ENCODE results near the gene ARHGAP26. TPM values are rescaled to one million over a fixed set of nuclear protein-coding genes. Genes with fewer than 3 reads are reported as not detected.

ARHGAP26 gene
- total RNA-seq, 1 donor from 2014 or later: 8.6 TPM

DNA sequence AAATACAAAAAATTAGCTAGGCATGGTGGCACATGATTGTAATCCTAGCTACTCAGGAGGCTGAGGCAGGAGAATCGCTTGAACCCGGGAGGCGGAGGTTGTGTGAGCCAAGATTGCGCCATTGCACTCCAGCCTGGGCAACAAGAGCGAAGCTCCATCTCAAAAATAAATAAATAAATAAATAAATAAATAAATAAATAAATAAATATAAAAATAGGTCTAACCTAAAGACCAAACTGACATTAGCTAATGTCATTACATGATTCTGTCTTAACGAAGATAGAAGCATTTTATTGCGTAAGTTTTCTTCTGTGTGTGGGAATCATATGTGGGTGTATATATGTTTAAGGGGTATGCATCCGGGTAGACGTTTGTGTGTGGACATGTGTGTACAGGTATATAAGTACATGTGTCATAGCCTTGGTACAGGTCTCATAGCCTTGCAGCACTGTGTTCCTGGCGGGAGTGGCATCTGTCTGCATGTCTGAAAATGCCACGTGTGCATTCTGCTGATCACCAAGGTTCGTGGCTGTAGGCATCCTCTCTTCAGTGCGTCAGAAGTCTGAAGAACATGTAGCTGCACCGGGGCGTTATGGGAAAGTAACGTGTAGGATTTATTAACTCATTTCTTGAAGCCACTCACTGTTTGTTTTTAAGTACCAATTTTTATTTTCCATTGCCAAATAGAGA is 335.2 kb downstream of the ARHGAP26 start:
- Histone ChIP-seq H3K36me3 (ENCODE audit: control insufficient read depth, insufficient read depth, low read length) (no peaks in the 10 kb centered on the region), H3K27me3 (ENCODE audit: control insufficient read depth, insufficient read depth, low read length) (no peaks in the 10 kb centered on the region), H3K4me3 (ENCODE audit: low read depth, low read length) (no peak overlapping the region)
- TF ChIP-seq, protein P1, sequence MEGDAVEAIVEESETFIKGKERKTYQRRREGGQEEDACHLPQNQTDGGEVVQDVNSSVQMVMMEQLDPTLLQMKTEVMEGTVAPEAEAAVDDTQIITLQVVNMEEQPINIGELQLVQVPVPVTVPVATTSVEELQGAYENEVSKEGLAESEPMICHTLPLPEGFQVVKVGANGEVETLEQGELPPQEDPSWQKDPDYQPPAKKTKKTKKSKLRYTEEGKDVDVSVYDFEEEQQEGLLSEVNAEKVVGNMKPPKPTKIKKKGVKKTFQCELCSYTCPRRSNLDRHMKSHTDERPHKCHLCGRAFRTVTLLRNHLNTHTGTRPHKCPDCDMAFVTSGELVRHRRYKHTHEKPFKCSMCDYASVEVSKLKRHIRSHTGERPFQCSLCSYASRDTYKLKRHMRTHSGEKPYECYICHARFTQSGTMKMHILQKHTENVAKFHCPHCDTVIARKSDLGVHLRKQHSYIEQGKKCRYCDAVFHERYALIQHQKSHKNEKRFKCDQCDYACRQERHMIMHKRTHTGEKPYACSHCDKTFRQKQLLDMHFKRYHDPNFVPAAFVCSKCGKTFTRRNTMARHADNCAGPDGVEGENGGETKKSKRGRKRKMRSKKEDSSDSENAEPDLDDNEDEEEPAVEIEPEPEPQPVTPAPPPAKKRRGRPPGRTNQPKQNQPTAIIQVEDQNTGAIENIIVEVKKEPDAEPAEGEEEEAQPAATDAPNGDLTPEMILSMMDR (IDR thresholded peaks at IDR 0.05; ENCODE audit: insufficient read depth, low read length, poor library complexity, severe bottlenecking): no peak
- DNase-seq (ENCODE audit: low read depth): no peak

DNA sequence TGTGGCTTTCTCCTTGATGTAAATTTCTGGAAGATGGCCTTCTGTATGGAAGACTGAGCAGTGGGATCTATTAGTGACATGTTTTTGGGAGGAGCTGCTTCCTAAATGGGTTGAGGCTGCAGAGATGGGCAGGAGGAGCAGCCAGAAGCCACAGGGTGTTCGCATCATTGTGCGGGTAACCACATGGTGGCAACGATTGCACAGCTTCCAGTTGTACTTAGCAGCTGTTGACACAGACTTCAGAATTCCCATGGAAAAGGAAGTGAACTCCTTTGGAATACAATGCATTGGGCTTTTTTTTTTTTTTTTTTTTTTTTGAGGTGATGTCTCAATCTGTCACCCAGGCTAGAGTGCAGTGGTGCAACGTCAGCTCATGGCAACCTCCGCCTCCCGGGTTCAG is 336.0 kb downstream of the ARHGAP26 start:
- H3K27me3 ChIP-seq (ENCODE audit: control insufficient read depth, insufficient read depth, low read length): no peaks in the 10 kb centered on the region
- H3K4me3 ChIP-seq (ENCODE audit: low read depth, low read length): no peak overlapping the region
- peak; percentile 25 for DNase-seq (ENCODE audit: low read depth)
- no peaks in the 10 kb centered on the region for H3K36me3 ChIP-seq (ENCODE audit: control insufficient read depth, insufficient read depth, low read length)
- TF ChIP-seq, protein P1 (IDR thresholded peaks at IDR 0.05; ENCODE audit: insufficient read depth, low read length, poor library complexity, severe bottlenecking): peak; percentile 38

DNA sequence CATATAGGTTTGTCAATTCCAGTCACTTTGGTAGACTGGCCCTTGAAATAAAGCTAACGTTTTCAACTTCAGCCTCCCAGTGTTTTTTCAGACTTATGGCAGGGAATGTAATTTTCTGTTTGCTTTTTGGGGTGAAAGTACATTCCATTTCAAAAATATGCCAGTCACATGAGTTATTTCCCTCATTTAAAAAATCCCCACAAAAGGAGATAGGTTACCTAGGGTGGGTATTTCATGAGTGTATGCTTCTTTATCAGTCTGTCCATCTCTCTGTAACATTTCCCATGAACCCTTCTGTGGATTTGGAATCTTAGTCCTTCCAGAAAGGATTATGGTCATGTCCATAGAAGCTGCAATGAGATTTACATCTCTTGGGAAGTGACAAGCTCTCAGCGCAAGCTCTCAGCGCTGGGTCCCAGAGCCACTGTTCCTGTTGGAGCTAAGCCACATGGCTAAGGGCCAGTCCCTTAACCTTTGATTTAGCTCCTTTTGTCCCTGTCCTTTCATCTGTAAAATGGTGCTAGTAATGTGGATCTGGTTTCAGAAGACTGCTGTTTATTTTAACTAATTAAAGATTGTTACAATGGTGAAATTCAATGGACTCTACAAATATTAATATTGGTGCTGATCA is 338.4 kb downstream of the ARHGAP26 start:
- Histone ChIP-seq H3K36me3 (ENCODE audit: control insufficient read depth, insufficient read depth, low read length) (no peaks in the 10 kb centered on the region), H3K27me3 (ENCODE audit: control insufficient read depth, insufficient read depth, low read length) (no peaks in the 10 kb centered on the region), H3K4me3 (ENCODE audit: low read depth, low read length) (no peak overlapping the region)
- TF ChIP-seq, protein P1 (IDR thresholded peaks at IDR 0.05; ENCODE audit: insufficient read depth, low read length, poor library complexity, severe bottlenecking): no peak
- no peak for DNase-seq (ENCODE audit: low read depth)

DNA sequence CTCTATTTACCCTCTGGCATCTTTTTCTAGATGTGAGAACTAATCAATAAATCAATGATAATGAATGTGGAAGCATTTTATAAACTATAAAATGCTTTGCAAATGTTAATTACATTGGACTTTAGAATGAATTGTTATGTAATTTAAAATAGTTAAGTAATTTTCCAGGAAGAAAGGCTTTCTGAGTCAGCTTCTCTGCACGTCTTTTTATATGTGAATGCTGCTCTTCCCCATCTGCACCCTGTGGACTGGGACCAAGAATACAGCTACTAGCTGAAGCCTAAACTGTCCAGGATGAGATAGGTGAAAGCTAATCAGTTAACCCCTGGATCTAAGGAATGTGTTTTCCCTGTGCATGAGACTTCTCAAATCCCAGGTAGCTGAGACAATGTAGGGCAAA is 340.4 kb downstream of the ARHGAP26 start:
- Histone ChIP-seq H3K27me3 (ENCODE audit: control insufficient read depth, insufficient read depth, low read length) (no peaks in the 10 kb centered on the region), H3K36me3 (ENCODE audit: control insufficient read depth, insufficient read depth, low read length) (no peaks in the 10 kb centered on the region), H3K4me3 (ENCODE audit: low read depth, low read length) (no peak overlapping the region)
- TF ChIP-seq, protein P1 (IDR thresholded peaks at IDR 0.05; ENCODE audit: insufficient read depth, low read length, poor library complexity, severe bottlenecking): no peak
- no peak for DNase-seq (ENCODE audit: low read depth)

DNA sequence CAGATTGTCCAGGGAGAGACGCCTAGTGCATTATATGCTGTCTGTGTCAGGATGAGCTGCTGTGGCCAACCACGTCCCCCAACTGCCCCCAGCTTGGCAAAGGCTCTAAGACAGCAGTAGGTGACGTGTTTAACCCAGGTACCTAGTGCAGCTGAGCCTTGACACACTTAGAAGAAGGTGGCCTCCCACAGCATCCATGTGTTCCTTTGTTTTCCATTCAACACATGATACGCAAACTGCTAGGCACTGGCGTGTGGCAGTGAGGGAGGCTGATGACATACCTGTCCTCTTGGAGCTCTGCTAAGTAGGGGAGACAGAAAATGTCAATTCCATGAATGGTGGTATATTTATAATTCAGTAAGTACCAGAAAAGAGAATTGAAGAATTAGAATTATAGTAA is 341.6 kb downstream of the ARHGAP26 start:
- DNase-seq (ENCODE audit: low read depth): no peak
- no peaks in the 10 kb centered on the region for H3K36me3 ChIP-seq (ENCODE audit: control insufficient read depth, insufficient read depth, low read length)
- H3K27me3 ChIP-seq (ENCODE audit: control insufficient read depth, insufficient read depth, low read length): no peaks in the 10 kb centered on the region
- TF ChIP-seq, protein P1 (IDR thresholded peaks at IDR 0.05; ENCODE audit: insufficient read depth, low read length, poor library complexity, severe bottlenecking): no peak
- no peak overlapping the region for H3K4me3 ChIP-seq (ENCODE audit: low read depth, low read length)
